PC-9 (cell line): ENCODE data around the gene PTPRA.

Experiments used
- CTCF ChIP-seq: fragments of 200-600 bp; sonication (generic); conservative IDR thresholded peaks from 2 replicates; pipeline ENCODE4 v1.6.1; 2017; ENCODE audit warnings: mixed run types, antibody characterized with exemption, mild to moderate bottlenecking, moderate library complexity
- EZH2 ChIP-seq: fragments of 200-600 bp; sonication (generic); IDR thresholded peaks from 2 replicates; pipeline ENCODE4 v1.8.0; 2017; ENCODE audit warnings: antibody characterized with exemption, low read depth

GRCh38 chr20:3011752-3012151 is 138.5 kb downstream of the PTPRA start:
- TF ChIP-seq CTCF: no peak
- TF ChIP-seq EZH2: no peak
